ENCODE results near the gene THADA.
A peak's percentile ranks its signal among the peaks of the same experiment; 100 is the strongest.

The THADA gene

GRCh38 chr2:43325107-43325811 is 270.6 kb downstream of the THADA start:
- DNase-seq (ENCODE audit: low spot score) = peak; percentile 90

GRCh38 chr2:43324259-43325106 is 271.4 kb downstream of the THADA start:
- no peak for DNase-seq (ENCODE audit: low spot score)

- DNase-seq (ENCODE audit: low spot score) = no peak
Measured at GRCh38 chr2:43323857-43324256, 272.0 kb downstream of the THADA start.

- DNase-seq (ENCODE audit: low spot score) = no peak
Measured at GRCh38 chr2:43321446-43321845, 274.4 kb downstream of the THADA start.

GRCh38 chr2:43319541-43319940 is 276.3 kb downstream of the THADA start:
- DNase-seq (ENCODE audit: low spot score) = no peak

GRCh38 chr2:43318791-43319190 is 277.0 kb downstream of the THADA start:
- no peak for DNase-seq (ENCODE audit: low spot score)

GRCh38 chr2:43317680-43318079 is 278.2 kb downstream of the THADA start:
- no peak for DNase-seq (ENCODE audit: low spot score)

- DNase-seq (ENCODE audit: low spot score) = no peak
Measured at GRCh38 chr2:43317194-43317593, 278.6 kb downstream of the THADA start.

GRCh38 chr2:43315482-43315881 is 280.4 kb downstream of the THADA start:
- DNase-seq (ENCODE audit: low spot score) = no peak

GRCh38 chr2:43314299-43314927 is 281.4 kb downstream of the THADA start:
- DNase-seq (ENCODE audit: low spot score) = no peak

GRCh38 chr2:43313642-43314017 is 282.2 kb downstream of the THADA start:
- DNase-seq (ENCODE audit: low spot score) = no peak

GRCh38 chr2:43312755-43313641 is 282.8 kb downstream of the THADA start:
- DNase-seq (ENCODE audit: low spot score) = no peak

- DNase-seq (ENCODE audit: low spot score) = no peak
Measured at GRCh38 chr2:43311276-43311675, 284.6 kb downstream of the THADA start.

GRCh38 chr2:43309935-43310334 is 285.9 kb downstream of the THADA start:
- DNase-seq (ENCODE audit: low spot score) = no peak

- no peak for DNase-seq (ENCODE audit: low spot score)
Measured at GRCh38 chr2:43307973-43308372, 287.9 kb downstream of the THADA start.

GRCh38 chr2:43307046-43307445 is 288.8 kb downstream of the THADA start:
- no peak for DNase-seq (ENCODE audit: low spot score)

- DNase-seq (ENCODE audit: low spot score) = no peak
Measured at GRCh38 chr2:43306197-43306596, 289.6 kb downstream of the THADA start.

GRCh38 chr2:43305517-43305916 is 290.3 kb downstream of the THADA start:
- no peak for DNase-seq (ENCODE audit: low spot score)

GRCh38 chr2:43305012-43305411 is 290.8 kb downstream of the THADA start:
- no peak for DNase-seq (ENCODE audit: low spot score)

GRCh38 chr2:43303889-43304288 is 291.9 kb downstream of the THADA start:
- DNase-seq (ENCODE audit: low spot score) = no peak

- no peak for DNase-seq (ENCODE audit: low spot score)
Measured at GRCh38 chr2:43302961-43303494, 292.8 kb downstream of the THADA start.

All from COLO829 (cell line).